Left renal cortex interstitium (tissue), 4 donors: ENCODE measurements around the gene CDR2. TPM values are rescaled to one million over a fixed set of nuclear protein-coding genes. Genes with fewer than 3 reads are reported as not detected.
"Not testable (repeated sequence)": the region's sequence is repeated elsewhere in the genome, so short reads cannot be mapped to it uniquely, and the experiment has no call there.

ENCODE experiments used
- DNase-seq, 4 donors: peaks; one replicate each; pipeline ENCODE4 v3.0.0-alpha.2; 2013; ENCODE audit warnings: low read depth in 4 of 4, low spot score in 2 of 4, missing footprints in 1 of 4
- polyA plus RNA-seq, 4 donors: library from polyadenylated mRNA; unstranded; fragments of 120-200 nt; gene quantifications; one replicate each; pipeline ENCODE4 v1.2.1, GENCODE V29; 2013; ENCODE audit not compliant: insufficient read length in 4 of 4

The CDR2 gene
- 10 to 100 TPM; 30.2 to 32.1 (median 31.1) TPM for polyA plus RNA-seq

DNA sequence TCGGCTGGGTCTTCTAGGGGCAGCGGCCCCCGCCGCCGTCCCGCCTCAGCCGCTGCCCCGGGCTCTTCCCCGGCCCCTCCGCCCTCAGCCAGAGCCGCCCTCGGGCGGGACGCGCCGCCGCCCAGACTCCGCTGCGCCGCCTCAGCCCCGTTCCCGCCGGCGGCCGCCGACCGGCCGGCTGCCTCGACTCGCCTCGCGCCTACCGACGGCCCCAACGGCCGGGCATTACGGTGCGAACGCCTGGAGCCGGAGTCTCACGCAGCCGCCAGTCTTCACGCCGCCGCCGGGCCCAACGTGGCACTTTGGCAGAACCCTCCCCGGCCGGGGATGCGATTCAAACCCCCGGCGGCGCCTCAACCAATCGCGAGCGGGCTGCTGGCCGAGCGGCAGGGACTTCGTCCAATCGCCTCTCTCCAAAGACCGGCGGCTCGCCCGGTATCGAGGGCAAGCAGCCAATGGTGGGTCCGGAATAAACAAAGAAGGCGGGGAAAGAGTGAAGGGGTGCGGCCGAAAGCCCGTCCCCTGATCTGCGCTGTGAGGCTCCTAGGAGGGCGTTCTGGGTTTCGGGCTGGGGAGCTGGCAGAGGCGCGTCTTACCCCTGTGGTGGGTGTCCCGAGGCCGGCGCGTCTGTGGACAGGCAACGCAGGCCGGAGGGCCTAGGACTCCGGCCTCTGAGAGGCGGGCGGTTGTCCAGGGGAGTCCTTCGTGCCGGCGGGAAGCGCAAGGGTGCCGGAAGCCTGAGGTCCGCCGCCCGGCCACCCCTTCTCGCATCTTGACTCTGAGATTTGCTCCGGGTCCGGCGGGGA is at the start of gene CDR2:
Gene CDR2 (minus strand): TSS at position 309 of the 806 bp plus-strand sequence. CDS start 310 bp downstream, outside the sequence.
- DNase-seq, result peak; percentile 86 to 95 (median 92)

DNA sequence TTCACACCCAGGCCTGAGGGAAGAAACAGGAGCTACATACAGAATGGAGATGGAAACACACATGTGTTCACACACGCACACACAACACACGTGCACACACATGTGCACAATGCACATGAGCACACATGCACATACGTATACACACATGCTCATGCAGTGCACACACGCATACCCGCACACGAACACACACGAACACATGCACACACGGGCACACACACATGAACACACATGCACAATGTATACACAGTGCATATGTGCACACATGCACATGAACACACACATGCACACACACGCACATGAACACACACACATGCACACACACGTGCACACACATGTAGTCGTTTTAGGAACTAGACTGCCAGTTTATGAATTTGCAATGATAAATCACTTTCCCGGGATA is 49.3 kb upstream of the CDR2 start:
- DNase-seq, result no peak

DNA sequence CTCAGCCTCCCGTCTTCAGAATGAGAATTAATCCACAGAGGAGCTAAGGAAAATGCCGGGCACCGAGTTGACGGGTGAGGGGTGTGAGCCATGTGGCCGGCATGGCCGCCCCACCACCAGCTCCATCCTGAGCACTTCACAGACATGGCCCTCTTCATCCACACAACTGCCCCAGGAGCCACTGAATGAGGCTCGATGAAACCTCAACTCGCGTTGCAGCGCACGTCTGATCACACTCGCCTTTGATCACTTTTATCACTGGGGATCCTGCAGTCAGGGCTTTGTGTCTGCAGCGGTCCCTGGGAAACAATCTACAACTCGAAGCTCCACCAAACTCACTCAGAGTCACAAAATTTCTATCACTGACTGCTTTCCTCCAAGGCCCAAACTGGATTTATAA is 46.7 kb upstream of the CDR2 start:
- no peak for DNase-seq

DNA sequence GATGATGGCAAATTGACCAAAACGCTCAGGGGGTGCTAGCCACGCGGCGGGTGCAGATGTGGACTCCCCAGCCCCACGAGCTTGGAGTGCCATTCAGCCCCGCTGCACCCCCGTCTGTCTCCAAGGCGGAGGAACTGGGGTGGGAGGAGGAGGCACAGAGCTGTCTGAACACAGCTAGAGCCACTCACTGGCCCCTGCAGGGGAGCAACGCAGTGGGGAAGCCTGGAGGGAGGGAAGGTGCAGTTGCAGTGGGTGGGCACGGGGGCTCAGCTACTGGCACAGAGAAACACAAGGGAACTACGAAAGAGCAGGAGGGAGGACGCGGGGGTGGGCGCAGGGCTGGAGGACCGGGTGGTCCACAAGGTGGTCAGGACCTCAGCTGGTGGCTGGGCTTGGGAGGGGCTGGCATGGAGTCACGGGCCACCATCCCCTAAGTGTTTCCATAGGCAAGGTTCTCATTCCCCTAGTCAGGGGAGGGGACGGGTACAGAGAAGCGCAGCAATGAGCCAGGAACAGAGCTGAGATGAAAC is 46.3 kb upstream of the CDR2 start:
- no peak for DNase-seq

- no peak for DNase-seq
Observed at GRCh38 chr16:22419908-22420307, 45.5 kb upstream of the CDR2 start.

- no peak for DNase-seq
Observed at GRCh38 chr16:22418826-22419225, 44.4 kb upstream of the CDR2 start.

GRCh38 chr16:22417798-22418197 is 43.4 kb upstream of the CDR2 start:
- not testable (repeated sequence) for DNase-seq

- DNase-seq, result no peak
Observed at GRCh38 chr16:22417019-22417418, 42.6 kb upstream of the CDR2 start.

- DNase-seq, result no peak
Observed at GRCh38 chr16:22413819-22414218, 39.4 kb upstream of the CDR2 start.

GRCh38 chr16:22407486-22407885 is 33.1 kb upstream of the CDR2 start:
- no peak for DNase-seq

DNA sequence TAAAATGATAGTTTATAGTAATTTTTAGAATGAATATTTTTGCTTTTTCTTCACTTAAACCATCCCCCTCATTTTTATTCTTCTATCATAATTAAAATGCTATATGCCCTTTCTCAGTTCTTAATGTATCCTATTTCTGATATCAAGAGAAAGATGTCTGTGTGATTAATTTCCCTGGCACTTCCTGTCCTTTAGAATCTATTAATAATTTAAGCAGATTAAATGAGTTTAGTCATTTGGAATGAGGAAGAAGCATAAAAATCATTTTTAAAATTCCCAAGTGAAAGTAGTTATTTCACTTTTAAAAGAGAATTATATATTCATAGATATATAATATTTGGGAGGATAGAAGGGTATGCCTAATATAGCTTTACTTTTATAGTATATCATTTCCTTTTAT is 27.8 kb upstream of the CDR2 start:
- no peak for DNase-seq

DNA sequence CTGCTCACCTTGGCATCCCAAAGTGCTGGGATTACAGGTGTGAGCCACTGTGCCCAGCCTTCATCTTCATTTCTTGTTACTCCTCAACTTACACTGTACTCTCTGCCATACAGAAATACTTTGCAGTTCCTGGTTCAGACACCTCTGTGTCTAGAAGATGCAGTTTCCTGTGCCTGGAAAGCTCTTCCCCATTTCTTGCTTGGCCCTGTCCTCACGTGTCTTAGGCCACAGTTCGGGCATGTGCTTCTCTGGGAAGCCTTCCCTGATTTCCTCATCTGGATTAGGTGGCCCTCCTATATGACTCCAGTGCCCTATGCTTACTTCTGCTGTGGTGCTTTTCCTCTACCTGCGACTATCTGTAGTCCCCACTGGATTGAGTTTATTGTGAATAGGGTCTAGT is 26.5 kb upstream of the CDR2 start:
- no peak for DNase-seq

DNA sequence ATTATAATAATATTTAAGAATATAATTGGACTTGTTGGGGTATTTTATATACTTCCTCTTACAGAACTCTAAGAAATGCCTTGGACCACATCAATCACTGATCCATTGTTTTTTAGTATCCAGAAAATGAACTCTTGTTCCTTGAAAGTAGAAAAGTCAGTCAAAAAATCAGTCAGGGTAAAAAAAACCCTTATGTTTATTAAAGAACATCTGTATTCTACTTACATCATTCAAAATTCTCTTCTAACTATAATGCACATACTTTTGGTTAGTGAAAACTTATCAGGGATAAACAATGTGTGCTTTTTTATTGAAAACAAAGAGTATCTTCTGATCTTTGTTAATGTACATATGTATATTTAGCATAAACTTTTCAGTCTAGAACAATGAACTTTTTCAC is 23.5 kb upstream of the CDR2 start:
- no peak for DNase-seq

DNA sequence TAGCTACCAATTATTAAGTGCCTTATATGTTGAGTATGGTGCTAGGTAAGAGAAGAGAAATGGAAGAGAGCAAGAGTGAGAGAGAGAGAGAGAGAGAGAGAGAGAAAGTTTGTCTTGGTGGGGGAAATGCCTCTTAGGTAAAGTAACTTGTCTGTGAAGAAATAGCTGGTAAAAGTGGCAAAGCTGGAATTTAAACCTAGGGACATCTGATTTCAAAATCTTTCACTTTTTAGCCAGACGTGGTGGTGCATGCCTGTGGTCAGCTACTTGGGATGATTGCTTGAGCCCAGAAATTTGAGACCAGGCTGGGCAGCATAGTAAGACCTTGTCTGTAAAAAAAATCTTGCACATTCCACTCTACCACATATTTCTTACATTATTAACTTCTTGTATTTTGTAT is 23.0 kb upstream of the CDR2 start:
- no peak for DNase-seq

DNA sequence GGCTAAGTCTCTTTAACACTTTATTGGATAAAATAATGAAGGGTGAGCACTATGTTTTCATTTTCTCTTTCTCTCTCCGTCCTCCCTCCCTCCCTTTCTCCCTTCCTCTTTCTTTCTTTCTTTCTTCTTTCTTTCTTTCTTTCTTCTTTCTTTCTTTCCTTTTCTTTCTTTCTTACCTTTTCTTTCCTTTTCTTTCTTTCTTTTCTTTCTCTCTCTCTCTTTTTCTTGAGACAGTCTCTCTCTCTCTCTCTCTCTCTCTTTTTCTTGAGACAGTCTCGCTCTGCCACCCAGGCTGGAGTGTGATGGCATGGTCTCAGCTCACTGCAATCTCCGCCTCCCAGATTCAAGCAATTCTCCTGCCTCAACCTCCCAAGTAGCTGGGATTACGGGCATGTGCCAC is 21.5 kb upstream of the CDR2 start:
- no peak for DNase-seq

- no peak for DNase-seq
Observed at GRCh38 chr16:22394121-22394520, 19.7 kb upstream of the CDR2 start.

- no peak for DNase-seq
Observed at GRCh38 chr16:22388101-22388644, 13.8 kb upstream of the CDR2 start.

DNA sequence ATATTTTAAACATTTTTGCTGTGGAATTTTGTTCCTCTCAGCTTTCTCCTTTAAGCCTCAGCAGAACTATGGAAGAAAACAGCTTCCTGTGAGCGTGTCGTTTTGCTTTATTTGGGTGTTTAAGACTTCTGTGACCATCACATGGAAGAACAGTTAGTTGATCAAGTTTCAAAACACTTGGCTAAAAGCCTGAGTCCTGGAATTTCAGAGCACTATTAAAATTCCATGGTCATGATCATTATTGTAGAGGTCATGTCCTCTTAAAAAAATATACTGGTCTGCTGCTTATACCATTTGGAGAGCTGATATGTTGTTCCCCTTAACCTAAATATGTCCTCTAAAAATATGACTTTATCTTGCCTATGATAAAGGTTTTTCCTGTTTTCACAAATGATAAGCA is 12.6 kb upstream of the CDR2 start:
- DNase-seq, result peak in 3 of 4 donors; percentile 27 to 59 (median 40)

DNA sequence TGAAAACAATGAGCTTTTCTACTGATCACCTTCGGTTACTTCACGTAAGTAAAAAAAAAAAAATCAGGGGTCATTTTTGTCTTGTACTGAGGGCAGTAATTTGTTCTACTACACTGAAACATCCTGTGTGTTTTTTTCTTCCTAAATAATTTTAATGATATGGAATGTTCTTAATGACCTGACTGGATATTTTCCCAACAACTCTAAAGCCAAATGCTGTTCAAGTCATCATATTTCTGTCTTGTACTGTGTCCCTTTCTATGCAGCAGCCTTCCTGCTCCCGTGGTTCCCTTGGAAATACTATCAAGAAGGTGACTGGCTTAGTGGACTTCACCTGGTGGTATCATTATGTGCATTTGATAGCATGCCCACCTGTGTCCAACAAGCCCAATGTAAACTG is 10.8 kb upstream of the CDR2 start:
- no peak for DNase-seq

DNA sequence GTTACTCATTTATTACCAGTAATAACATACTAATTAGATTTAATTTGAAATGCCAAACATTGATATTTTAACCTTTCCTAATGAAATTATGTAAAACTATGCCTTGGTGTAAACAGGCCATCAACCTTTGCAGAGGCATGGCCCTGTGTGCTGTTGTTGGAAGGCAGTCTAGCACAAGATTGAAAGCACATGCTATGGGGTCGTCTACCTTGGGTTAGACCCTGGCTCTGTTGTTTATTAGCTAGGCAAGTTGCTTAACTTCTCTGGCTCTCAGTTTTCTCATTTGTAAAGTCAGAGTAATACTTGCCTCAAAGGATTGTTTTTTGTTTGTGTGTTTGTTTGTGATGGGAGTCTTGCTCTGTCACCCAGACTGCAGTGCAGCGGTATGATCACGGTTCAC is 9.4 kb upstream of the CDR2 start:
- no peak for DNase-seq

- DNase-seq, result no peak
Observed at GRCh38 chr16:22381392-22381791, 7.0 kb upstream of the CDR2 start.

- DNase-seq, result no peak
Observed at GRCh38 chr16:22380529-22380928, 6.1 kb upstream of the CDR2 start.
